Stimulated activated CD4-positive, alpha-beta T cell treated with anti-CD3 and anti-CD28 coated beads, Interleukin-4, amount 100 ng/mL, for 4 hours (primary cell): ENCODE results near the gene APOL1.
"Not testable (repeated sequence)": the region's sequence is repeated elsewhere in the genome, so short reads cannot be mapped to it uniquely, and the experiment has no call there.

Source experiments
- DNase-seq, 2 experiments: peaks; one replicate each; pipeline ENCODE4 v3.0.0-alpha.2; 2020

Gene APOL1

GRCh38 chr22:36274531-36274930, 21.6 kb downstream of the APOL1 start:
- no peak for DNase-seq

GRCh38 chr22:36277482-36278291, 24.8 kb downstream of the APOL1 start:
- DNase-seq: peak; percentile 59 to 63

- DNase-seq: no peak
Measured at GRCh38 chr22:36279219-36279666, 26.3 kb downstream of the APOL1 start.

- DNase-seq: no peak
Measured at GRCh38 chr22:36280379-36280778, 27.4 kb downstream of the APOL1 start.

- no peak for DNase-seq
Measured at GRCh38 chr22:36281781-36282327, 28.9 kb downstream of the APOL1 start.

- no peak for DNase-seq
Measured at GRCh38 chr22:36282328-36282831, 29.4 kb downstream of the APOL1 start.

GRCh38 chr22:36284171-36284571, 31.2 kb downstream of the APOL1 start:
- DNase-seq: no peak

- no peak for DNase-seq
Measured at GRCh38 chr22:36285017-36285416, 32.1 kb downstream of the APOL1 start.

GRCh38 chr22:36285545-36285944, 32.6 kb downstream of the APOL1 start:
- DNase-seq: no peak

- peak; percentile 48 to 69 for DNase-seq
Measured at GRCh38 chr22:36286096-36286957, 33.4 kb downstream of the APOL1 start.

- DNase-seq: no peak
Measured at GRCh38 chr22:36287881-36288515, 35.1 kb downstream of the APOL1 start.

GRCh38 chr22:36288571-36289405, 35.9 kb downstream of the APOL1 start:
- DNase-seq: no peak

GRCh38 chr22:36289406-36289870, 36.5 kb downstream of the APOL1 start:
- DNase-seq: no peak

GRCh38 chr22:36289948-36290371, 37.0 kb downstream of the APOL1 start:
- DNase-seq: not testable (repeated sequence)

- DNase-seq: not testable (repeated sequence)
Measured at GRCh38 chr22:36290391-36291075, 37.6 kb downstream of the APOL1 start.

- DNase-seq: no peak
Measured at GRCh38 chr22:36291831-36292740, 39.2 kb downstream of the APOL1 start.

GRCh38 chr22:36292823-36293530, 40.0 kb downstream of the APOL1 start:
- no peak for DNase-seq

- DNase-seq: no peak
Measured at GRCh38 chr22:36293606-36294292, 40.8 kb downstream of the APOL1 start.

GRCh38 chr22:36294293-36294620, 41.3 kb downstream of the APOL1 start:
- no peak for DNase-seq
